Right lobe of liver (tissue), 4 donors: ENCODE data around the gene ERC2.

Experiments used
- CTCF ChIP-seq, 4 donors: fragments of 200-600 bp in 3 of 4; fragments of 450-650 bp in 1 of 4; IDR thresholded peaks; one replicate each; pipeline versions ENCODE4 v1.5.1 to v1.8.0; 2016 to 2022; ENCODE audit warnings: antibody characterized with exemption in 4 of 4, mild to moderate bottlenecking in 2 of 4
- POLR2A ChIP-seq: fragments of 450-650 bp; IDR thresholded peaks from one replicate; pipeline ENCODE4 v1.6.1; 2017; ENCODE audit warnings: antibody characterized with exemption, mild to moderate bottlenecking
- donor health status: DM: no; HTN: no; CAD: no.
- donor health status: DM: no; HTN: no; CAD: no.
- donor health status: DM: no; HTN: yes; CAD: no.

- TF ChIP-seq CTCF (IDR thresholded peaks at IDR 0.05) (no peak), POLR2A (no peak)
Observed at GRCh38 chr3:55858302-55858701, 610.0 kb downstream of the ERC2 start.
